Measurements from ENCODE around the gene TMED1. TPM values are rescaled to one million over a fixed set of nuclear protein-coding genes. Genes with fewer than 3 reads are reported as not detected.

Gene TMED1
- total and polyA plus RNA-seq, 2 donors (not counting 3 experiments of a cell fraction or from before 2014, with no cell fraction given) = 31.2 to 60.4 TPM

DNA sequence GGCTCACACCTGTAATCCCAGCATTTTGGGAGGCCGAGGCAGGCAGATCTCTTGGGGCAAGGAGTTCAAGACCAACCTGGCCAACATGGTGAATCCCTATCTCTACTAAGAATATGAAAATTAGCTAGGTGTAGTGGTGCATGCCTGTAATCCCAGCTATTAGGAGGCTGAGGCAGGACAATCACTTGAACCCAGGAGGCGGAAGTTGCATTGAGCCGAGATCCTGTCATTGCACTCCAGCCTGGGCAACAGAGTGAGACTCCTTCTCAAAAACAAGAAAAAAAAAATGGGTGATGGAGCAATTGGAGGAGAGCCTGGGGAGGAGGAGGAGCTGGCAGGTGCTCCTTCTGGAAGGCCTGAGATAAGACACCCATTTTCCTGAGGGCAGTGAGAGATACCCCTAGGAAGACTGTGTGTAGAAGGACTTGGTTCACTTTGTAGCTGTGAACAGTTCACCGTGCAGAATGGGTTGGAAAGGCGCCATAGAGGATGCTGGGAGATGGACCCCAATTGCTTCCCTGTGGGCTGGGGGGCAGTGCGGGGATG lies 26.6 kb upstream of the TMED1 start:
- no peak overlapping the region for H3K4me2 ChIP-seq (ENCODE audit: insufficient read depth, low read length)
- H4K20me1 ChIP-seq (replicated peaks; ENCODE audit: control insufficient read depth, extremely low read depth, insufficient read depth, low read length) = no peaks in the 10 kb centered on the region
- no peaks in the 10 kb centered on the region for H3K27me3 ChIP-seq (ENCODE audit: control insufficient read depth in 2 of 2, insufficient read depth in 2 of 2, low read length in 2 of 2)
- no peaks in the 10 kb centered on the region for H3K9me1 ChIP-seq (replicated peaks; ENCODE audit: control insufficient read depth, extremely low read depth, insufficient read depth, low read length)
- H3K36me3 ChIP-seq (ENCODE audit: control insufficient read depth in 2 of 2, extremely low read depth in 1 of 2, insufficient read depth in 2 of 2, low read length in 2 of 2) = no peaks in the 10 kb centered on the region
- intact Hi-C loops (cut with micrococcal nuclease) = no loop called here
- ChIA-PET CTCF (interaction anchor here (4.4 kb wide), 1 partner anchor 144 kb away, joined by 100 read pairs; the partner anchor contains the start of gene DNM2), POLR2A (no interaction called here)
- no peaks in the 10 kb centered on the region for H3K79me2 ChIP-seq (ENCODE audit: control insufficient read depth, insufficient read depth, low read length)
- no TSS peak for BruUV-seq (replicated peaks)
- no peak overlapping the region for H3K4me3 ChIP-seq (replicated peaks in 1 of 3; ENCODE audit: insufficient read depth in 1 of 3, low read depth in 1 of 3, low read length in 3 of 3)
- no peak overlapping the region for H2AFZ ChIP-seq (ENCODE audit: low read depth, low read length)
- dilution Hi-C loops (cut with MboI; ENCODE audit: extremely low pct_ligation_motif_present, low sequenced_read_pairs) = no loop called here
- DNase-seq (ENCODE audit: low read depth, low spot score) (no peak), FAIRE-seq (no peak)
- no peak overlapping the region for H3K9ac ChIP-seq (replicated peaks; ENCODE audit: extremely low read depth, insufficient read depth, low read length)
- TF ChIP-seq GATA2 (IDR thresholded peaks at IDR 0.05; ENCODE audit: insufficient read depth, insufficient read length, low read depth, low read length) (no peak), EZH2 (IDR thresholded peaks at IDR 0.05; ENCODE audit: borderline replicate concordance, low read depth, low read length, severe bottlenecking) (no peak), FOS (IDR thresholded peaks at IDR 0.05; ENCODE audit: borderline replicate concordance, insufficient read depth, low read length) (no peak), POLR2A (IDR thresholded peaks at IDR 0.05; ENCODE audit: low read depth, low read length) (no peak), JUN (IDR thresholded peaks at IDR 0.05; ENCODE audit: borderline replicate concordance, insufficient read depth, insufficient read length, low read depth) (no peak), MYC (IDR thresholded peaks at IDR 0.05; ENCODE audit: low read depth, low read length) (no peak), POLR2AphosphoS5 (IDR thresholded peaks at IDR 0.05; ENCODE audit: insufficient read depth, low read depth, low read length) (no peak)
- TF ChIP-seq, protein P1, sequence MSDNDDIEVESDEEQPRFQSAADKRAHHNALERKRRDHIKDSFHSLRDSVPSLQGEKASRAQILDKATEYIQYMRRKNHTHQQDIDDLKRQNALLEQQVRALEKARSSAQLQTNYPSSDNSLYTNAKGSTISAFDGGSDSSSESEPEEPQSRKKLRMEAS (IDR thresholded peaks at IDR 0.05; ENCODE audit: insufficient read depth, insufficient read length) = no peak
- TF ChIP-seq, protein P2, sequence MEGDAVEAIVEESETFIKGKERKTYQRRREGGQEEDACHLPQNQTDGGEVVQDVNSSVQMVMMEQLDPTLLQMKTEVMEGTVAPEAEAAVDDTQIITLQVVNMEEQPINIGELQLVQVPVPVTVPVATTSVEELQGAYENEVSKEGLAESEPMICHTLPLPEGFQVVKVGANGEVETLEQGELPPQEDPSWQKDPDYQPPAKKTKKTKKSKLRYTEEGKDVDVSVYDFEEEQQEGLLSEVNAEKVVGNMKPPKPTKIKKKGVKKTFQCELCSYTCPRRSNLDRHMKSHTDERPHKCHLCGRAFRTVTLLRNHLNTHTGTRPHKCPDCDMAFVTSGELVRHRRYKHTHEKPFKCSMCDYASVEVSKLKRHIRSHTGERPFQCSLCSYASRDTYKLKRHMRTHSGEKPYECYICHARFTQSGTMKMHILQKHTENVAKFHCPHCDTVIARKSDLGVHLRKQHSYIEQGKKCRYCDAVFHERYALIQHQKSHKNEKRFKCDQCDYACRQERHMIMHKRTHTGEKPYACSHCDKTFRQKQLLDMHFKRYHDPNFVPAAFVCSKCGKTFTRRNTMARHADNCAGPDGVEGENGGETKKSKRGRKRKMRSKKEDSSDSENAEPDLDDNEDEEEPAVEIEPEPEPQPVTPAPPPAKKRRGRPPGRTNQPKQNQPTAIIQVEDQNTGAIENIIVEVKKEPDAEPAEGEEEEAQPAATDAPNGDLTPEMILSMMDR (IDR thresholded peaks at IDR 0.05; ENCODE audit: extremely low read depth in 1 of 2, insufficient read depth in 1 of 2, low read depth in 1 of 2, low read length in 2 of 2) = no peak
- no peaks in the 10 kb centered on the region for H3K9me3 ChIP-seq (replicated peaks; ENCODE audit: control insufficient read depth, insufficient read depth, low read length)
- peaks cover 2% of the 10 kb centered on the region for H3K4me1 ChIP-seq (ENCODE audit: control insufficient read depth, extremely low read depth, insufficient read depth, low read length)
- no peak overlapping the region for H3K27ac ChIP-seq (ENCODE audit: insufficient read depth, low read depth, low read length)

All from endothelial cell of umbilical vein (primary cell).